GM21717 (cell line): ENCODE measurements around the gene TMEM39B.
"Not testable (repeated sequence)": the region's sequence is repeated elsewhere in the genome, so short reads cannot be mapped to it uniquely, and the experiment has no call there.

Experiments used
- ATAC-seq: cut with Tn5 transposase; IDR thresholded peaks from one replicate; pipeline ENCODE4 v1.9.1; 2021; ENCODE audit warnings: mild to moderate bottlenecking, moderate library complexity; ENCODE audit not compliant: unreplicated experiment

Gene TMEM39B

GRCh38 chr1:32072622-32073298, at the start of gene TMEM39B:
TMEM39B (plus strand) TSS chr1:32072939; CDS start chr1:32073048, 109 bp downstream.
- peak; percentile 69 for ATAC-seq

GRCh38 chr1:32023351-32023750, 49.4 kb upstream of the TMEM39B start:
- ATAC-seq, result no peak

GRCh38 chr1:32025515-32025914, 47.2 kb upstream of the TMEM39B start:
- no peak for ATAC-seq

- ATAC-seq, result no peak
Measured at GRCh38 chr1:32028746-32029145, 44.0 kb upstream of the TMEM39B start.

GRCh38 chr1:32031578-32032274, 41.0 kb upstream of the TMEM39B start:
- no peak for ATAC-seq

- ATAC-seq, result no peak
Measured at GRCh38 chr1:32032275-32032615, 40.5 kb upstream of the TMEM39B start.

- ATAC-seq, result no peak
Measured at GRCh38 chr1:32035119-32035518, 37.6 kb upstream of the TMEM39B start.

- ATAC-seq, result no peak
Measured at GRCh38 chr1:32040711-32041110, 32.0 kb upstream of the TMEM39B start.

- ATAC-seq, result no peak
Measured at GRCh38 chr1:32042330-32042729, 30.4 kb upstream of the TMEM39B start.

- ATAC-seq, result no peak
Measured at GRCh38 chr1:32044234-32044633, 28.5 kb upstream of the TMEM39B start.

GRCh38 chr1:32045772-32046171, 27.0 kb upstream of the TMEM39B start:
- no peak for ATAC-seq

- ATAC-seq, result no peak
Measured at GRCh38 chr1:32047701-32048100, 25.0 kb upstream of the TMEM39B start.

GRCh38 chr1:32048440-32048839, 24.3 kb upstream of the TMEM39B start:
- no peak for ATAC-seq

GRCh38 chr1:32051706-32052105, 21.0 kb upstream of the TMEM39B start:
- no peak for ATAC-seq

GRCh38 chr1:32052887-32053286, 19.9 kb upstream of the TMEM39B start:
- no peak for ATAC-seq

- no peak for ATAC-seq
Measured at GRCh38 chr1:32055416-32055815, 17.3 kb upstream of the TMEM39B start.

GRCh38 chr1:32056598-32056997, 16.1 kb upstream of the TMEM39B start:
- no peak for ATAC-seq

GRCh38 chr1:32060914-32061313, 11.8 kb upstream of the TMEM39B start:
- ATAC-seq, result no peak

GRCh38 chr1:32062867-32063230, 9.9 kb upstream of the TMEM39B start:
- no peak for ATAC-seq

- ATAC-seq, result no peak
Measured at GRCh38 chr1:32063261-32063681, 9.5 kb upstream of the TMEM39B start.

GRCh38 chr1:32065613-32066488, 6.9 kb upstream of the TMEM39B start:
- ATAC-seq, result not testable (repeated sequence)

- ATAC-seq, result no peak
Measured at GRCh38 chr1:32066489-32066873, 6.3 kb upstream of the TMEM39B start.
